Lung (tissue), 12 donors: ENCODE results near the gene B4GALT5. TPM values are rescaled to one million over a fixed set of nuclear protein-coding genes. Genes with fewer than 3 reads are reported as not detected.

Experiments used
- ATAC-seq: fragments of 200-7000 bp; cut with Tn5 transposase; one replicate; pipeline ENCODE4 v1.9.1; 2020; ENCODE audit warnings: moderate number of reproducible peaks; ENCODE audit not compliant: insufficient read depth, low FRiP score
- DNase-seq, 3 donors: peaks; one replicate each; pipeline ENCODE4 v3.0.0-alpha.2; 2013 to 2017
- H3K27ac ChIP-seq, 2 donors: one replicate each; pipeline ENCODE4 v1.5.1; 2013; ENCODE audit warnings: mild to moderate bottlenecking in 2 of 2, moderate library complexity in 2 of 2, control low read depth in 1 of 2, inconsistent platforms in 1 of 2, low read depth in 1 of 2, low read length in 1 of 2
- H3K27me3 ChIP-seq, 3 donors: one replicate each; pipeline ENCODE4 v1.5.1; 2013; ENCODE audit warnings: low read length in 2 of 3; ENCODE audit not compliant: control insufficient read depth in 3 of 3, insufficient read depth in 3 of 3
- H3K36me3 ChIP-seq, 4 donors: one replicate each; pipeline ENCODE4 v1.5.1; 2013; ENCODE audit warnings: low read length in 4 of 4, mild to moderate bottlenecking in 1 of 4, moderate library complexity in 1 of 4; ENCODE audit not compliant: control insufficient read depth in 4 of 4, insufficient read depth in 4 of 4
- H3K4me1 ChIP-seq, 5 donors: one replicate each; pipeline ENCODE4 v1.5.1; 2013; ENCODE audit warnings: low read length in 5 of 5, mild to moderate bottlenecking in 2 of 5, moderate library complexity in 1 of 5; ENCODE audit not compliant: control insufficient read depth in 5 of 5, insufficient read depth in 5 of 5
- H3K4me3 ChIP-seq: one replicate; pipeline ENCODE4 v1.5.1; 2013; ENCODE audit warnings: mild to moderate bottlenecking, control low read depth, moderate library complexity
- H3K9ac ChIP-seq, 2 donors: one replicate each; pipeline ENCODE4 v1.5.1; 2013; ENCODE audit warnings: low read length in 2 of 2, control low read depth in 1 of 2; ENCODE audit not compliant: insufficient read depth in 1 of 2
- H3K9me3 ChIP-seq, 4 donors: one replicate each; pipeline ENCODE4 v1.5.1; 2013; ENCODE audit warnings: low read length in 3 of 4, mild to moderate bottlenecking in 1 of 4, moderate library complexity in 1 of 4; ENCODE audit not compliant: control insufficient read depth in 4 of 4, insufficient read depth in 3 of 4
- CTCF ChIP-seq: IDR thresholded peaks from 2 replicates; pipeline ENCODE4 v1.5.1; 2012; ENCODE audit warnings: mild to moderate bottlenecking; ENCODE audit errors: control extremely low read depth, extremely low read depth
- WGBS, 2 donors: extraction: QIAGEN DNeasy Blood & Tissue Kit; methylation state at CpG; one replicate each; pipeline ENCODE4 v1.1.7; 2013; 5-methylcytosine and 5-hydroxymethylcytosine counted together
- polyA plus RNA-seq, 2 donors: library from polyadenylated mRNA; stranded (reverse); fragments of 200-250 nt; gene quantifications; one replicate each; pipeline ENCODE4 v1.2.1, GENCODE V29; 2013
- total RNA-seq, 2 donors: library from RNA; depleted of rRNA in 1 of 2; stranded (reverse); fragments of >200 nt in 1 of 2; gene quantifications; one replicate each; pipeline ENCODE4 v1.2.1, GENCODE V29; 2014 to 2021
- donor health status: control.
- donor health status: control.
- donor health status: Bipolar disorder and iron deficiency.
- donor health status: healthy.
- donor health status: DM: yes; HTN: yes; CAD: no.

Gene B4GALT5
- total and polyA plus RNA-seq, 4 donors = 13.9 to 56.7 (median 41.9) TPM

- Histone ChIP-seq H3K9me3 (no peaks in the 10 kb centered on the region), H3K9ac (no peak overlapping the region), H3K27me3 (no peaks in the 10 kb centered on the region), H3K36me3 (no peaks in the 10 kb centered on the region), H3K4me1 (peaks cover 7 to 26% (median 8%) of the 10 kb centered on the region in 5 donors), H3K4me3 (no peak overlapping the region), H3K27ac (peak overlapping the region in 1 of 2 donors; percentile 12)
- ATAC-seq = no peak
- TF ChIP-seq CTCF = no peak
- DNase-seq = no peak
- 70 to 85% methylated on average over 6 of the region's 6 CpGs for WGBS, 2 donors
Observed at GRCh38 chr20:49697071-49697470, 16.6 kb downstream of the B4GALT5 start.

- WGBS, 2 donors = 36 to 49% methylated on average over 2 of the region's 2 CpGs
- Histone ChIP-seq H3K27me3 (no peaks in the 10 kb centered on the region), H3K27ac (no peak overlapping the region), H3K4me1 (peaks cover 7 to 30% (median 8%) of the 10 kb centered on the region in 5 donors), H3K36me3 (no peaks in the 10 kb centered on the region), H3K9me3 (no peaks in the 10 kb centered on the region), H3K4me3 (no peak overlapping the region), H3K9ac (no peak overlapping the region)
- DNase-seq (no peak), ATAC-seq (no peak)
- TF ChIP-seq CTCF = no peak
Observed at GRCh38 chr20:49696594-49696993, 17.1 kb downstream of the B4GALT5 start.

- no peak for ATAC-seq
- WGBS, 2 donors = 70 to 74% methylated on average over 3 of the region's 3 CpGs
- Histone ChIP-seq H3K36me3 (no peaks in the 10 kb centered on the region), H3K27ac (no peak overlapping the region), H3K4me1 (peaks cover 9 to 36% (median 13%) of the 10 kb centered on the region in 5 donors), H3K9ac (no peak overlapping the region), H3K27me3 (no peaks in the 10 kb centered on the region), H3K9me3 (no peaks in the 10 kb centered on the region), H3K4me3 (no peak overlapping the region)
- no peak for DNase-seq
- no peak for TF ChIP-seq CTCF
Observed at GRCh38 chr20:49695830-49696229, 17.8 kb downstream of the B4GALT5 start.

DNA sequence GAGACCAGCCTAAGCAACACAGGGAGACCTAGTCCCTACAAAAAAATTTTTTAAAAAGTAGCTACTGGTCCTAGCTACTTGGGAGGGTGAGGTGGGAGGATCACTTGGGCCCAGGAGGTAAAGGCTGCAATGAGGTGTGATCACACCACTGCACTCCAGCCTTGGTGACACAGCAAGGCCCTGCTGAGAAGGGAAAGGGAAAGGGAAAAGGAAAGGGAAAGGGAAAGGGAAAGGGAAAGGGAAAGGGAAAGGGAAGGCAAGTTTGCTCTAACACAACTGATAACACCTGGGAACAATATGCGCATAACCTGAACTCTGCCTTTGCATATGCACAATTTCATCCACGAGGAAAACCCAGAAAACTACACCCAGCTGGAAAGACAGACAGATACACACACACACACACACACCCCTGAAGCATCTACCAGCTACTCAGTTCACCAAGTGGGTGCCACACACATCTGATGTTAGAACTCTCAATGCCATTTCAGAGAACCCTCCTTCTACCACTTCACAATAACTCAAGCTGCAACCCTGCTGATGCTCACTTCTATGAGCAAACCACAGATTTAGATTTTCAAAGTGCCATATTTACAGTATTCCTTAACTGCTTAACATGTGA lies 19.1 kb downstream of the B4GALT5 start:
- ATAC-seq = no peak
- Histone ChIP-seq H3K4me1 (peaks cover 9 to 34% (median 13%) of the 10 kb centered on the region in 5 donors), H3K27me3 (no peaks in the 10 kb centered on the region), H3K4me3 (no peak overlapping the region), H3K9me3 (no peaks in the 10 kb centered on the region), H3K36me3 (no peaks in the 10 kb centered on the region), H3K9ac (no peak overlapping the region), H3K27ac (no peak overlapping the region)
- DNase-seq = no peak
- 69 to 79% methylated on average over 2 of the region's 2 CpGs for WGBS, 2 donors
- TF ChIP-seq CTCF = no peak
